Measurements from ENCODE around the gene MLLT6.

MLLT6 gene

DNA sequence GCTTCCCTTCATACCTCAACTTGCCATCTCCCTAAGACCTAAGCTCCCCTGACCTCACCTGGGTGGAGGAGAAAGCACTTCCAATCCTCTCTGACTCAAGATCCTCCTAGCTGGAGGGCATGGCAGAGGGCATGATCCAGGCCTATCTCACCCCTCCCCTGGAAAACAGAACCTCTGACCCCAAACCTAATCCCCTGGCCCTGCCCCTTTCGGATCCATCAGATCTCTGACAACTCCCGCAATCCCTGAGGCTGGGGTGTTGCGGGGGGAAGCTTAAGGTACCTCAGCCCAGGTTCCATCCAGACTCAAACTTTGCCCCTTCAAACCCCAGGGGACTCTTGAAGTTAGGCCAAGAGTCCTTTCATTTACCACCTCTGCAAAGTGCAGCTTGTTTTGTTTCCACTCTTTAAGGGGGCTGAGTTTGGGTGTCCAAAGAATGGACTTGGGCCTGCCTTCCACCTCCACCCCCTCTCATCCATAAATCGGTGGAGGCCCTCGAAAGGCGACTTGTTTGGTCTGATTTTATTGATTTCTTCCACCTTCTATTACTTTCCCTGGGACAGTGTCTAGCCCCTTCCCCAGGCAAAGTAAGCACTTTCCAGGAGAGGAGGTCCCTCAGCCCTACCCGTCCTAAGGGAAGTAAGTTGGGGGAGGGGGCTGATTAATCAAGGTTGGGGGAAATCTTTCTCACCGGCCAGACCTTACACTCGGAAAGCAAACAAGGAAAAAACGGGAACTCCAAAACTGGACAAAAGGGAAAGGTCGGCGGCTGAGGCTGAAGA lies 32.9 kb upstream of the MLLT6 start:
- no peak overlapping the region for H3K4me3 ChIP-seq (ENCODE audit: control insufficient read depth, low read depth, low read length)
- TF ChIP-seq, protein P1, sequence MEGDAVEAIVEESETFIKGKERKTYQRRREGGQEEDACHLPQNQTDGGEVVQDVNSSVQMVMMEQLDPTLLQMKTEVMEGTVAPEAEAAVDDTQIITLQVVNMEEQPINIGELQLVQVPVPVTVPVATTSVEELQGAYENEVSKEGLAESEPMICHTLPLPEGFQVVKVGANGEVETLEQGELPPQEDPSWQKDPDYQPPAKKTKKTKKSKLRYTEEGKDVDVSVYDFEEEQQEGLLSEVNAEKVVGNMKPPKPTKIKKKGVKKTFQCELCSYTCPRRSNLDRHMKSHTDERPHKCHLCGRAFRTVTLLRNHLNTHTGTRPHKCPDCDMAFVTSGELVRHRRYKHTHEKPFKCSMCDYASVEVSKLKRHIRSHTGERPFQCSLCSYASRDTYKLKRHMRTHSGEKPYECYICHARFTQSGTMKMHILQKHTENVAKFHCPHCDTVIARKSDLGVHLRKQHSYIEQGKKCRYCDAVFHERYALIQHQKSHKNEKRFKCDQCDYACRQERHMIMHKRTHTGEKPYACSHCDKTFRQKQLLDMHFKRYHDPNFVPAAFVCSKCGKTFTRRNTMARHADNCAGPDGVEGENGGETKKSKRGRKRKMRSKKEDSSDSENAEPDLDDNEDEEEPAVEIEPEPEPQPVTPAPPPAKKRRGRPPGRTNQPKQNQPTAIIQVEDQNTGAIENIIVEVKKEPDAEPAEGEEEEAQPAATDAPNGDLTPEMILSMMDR (IDR thresholded peaks at IDR 0.05; ENCODE audit: control insufficient read depth, insufficient read depth, low read depth, low read length, missing control alignments), result no peak
- DNase-seq (ENCODE audit: low read depth), result no peak

DNA sequence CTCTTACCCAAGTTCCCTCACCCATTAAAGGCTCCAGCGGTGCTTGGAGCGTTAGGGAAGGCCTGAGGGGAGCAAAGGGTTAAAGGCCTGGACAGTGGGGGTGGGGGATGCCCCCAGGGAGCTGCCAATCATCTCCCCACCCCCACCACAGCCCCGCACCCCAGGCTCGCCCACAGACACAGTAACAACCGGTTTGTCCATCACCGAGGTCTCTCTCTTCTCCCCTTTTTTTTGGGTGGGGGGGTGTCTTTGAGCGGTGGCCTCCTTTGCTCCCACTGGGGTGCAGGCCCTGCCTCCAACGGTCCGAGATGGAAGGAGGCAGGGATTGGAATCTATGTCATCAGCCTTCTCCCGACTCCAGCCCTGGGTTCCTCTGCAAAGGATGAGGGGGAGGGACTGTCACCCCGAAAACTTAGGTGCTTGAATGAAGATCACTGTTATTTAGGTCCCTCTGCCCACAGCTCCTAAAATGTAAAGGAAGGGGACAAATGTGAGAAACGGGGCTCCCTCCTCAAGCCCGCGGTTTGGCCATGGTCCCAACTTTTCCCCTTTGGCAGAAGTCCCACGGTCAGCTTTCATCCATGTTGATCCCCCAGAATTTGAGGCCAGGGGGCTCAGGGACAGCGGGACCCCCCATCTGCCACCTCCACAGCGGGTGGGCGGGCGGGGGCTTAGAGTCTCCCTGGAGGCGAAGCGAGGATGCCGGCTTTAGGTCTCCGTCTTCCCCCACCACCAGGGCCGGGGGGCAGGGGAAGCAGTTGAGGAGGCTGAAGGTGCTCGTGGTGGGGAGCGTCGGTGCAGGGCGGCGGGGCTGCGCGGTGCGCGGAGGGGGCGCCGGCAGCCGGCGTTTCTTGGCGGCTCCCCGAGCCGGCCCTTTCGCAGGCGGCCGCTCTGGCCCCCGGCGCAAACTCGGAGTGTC lies 32.0 kb upstream of the MLLT6 start:
- no peak overlapping the region for H3K4me3 ChIP-seq (ENCODE audit: control insufficient read depth, low read depth, low read length)
- DNase-seq (ENCODE audit: low read depth), result no peak
- TF ChIP-seq, protein P1 (IDR thresholded peaks at IDR 0.05; ENCODE audit: control insufficient read depth, insufficient read depth, low read depth, low read length, missing control alignments), result no peak

DNA sequence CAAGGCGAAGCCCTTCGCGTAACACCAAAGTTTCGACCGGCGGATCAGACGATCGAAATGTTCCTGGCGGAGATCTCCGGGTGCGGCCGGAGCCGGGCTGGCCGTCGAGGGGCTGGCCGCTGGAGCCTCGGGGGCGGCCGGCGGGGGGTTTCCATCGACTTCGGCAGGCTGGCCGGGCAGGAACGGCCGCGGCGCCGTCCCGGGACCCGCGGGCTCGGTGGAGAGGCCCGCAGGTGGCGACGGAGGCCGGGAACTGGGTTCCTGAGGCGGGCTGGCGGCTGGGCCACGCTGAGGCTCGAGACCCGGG lies 31.4 kb upstream of the MLLT6 start:
- H3K4me3 ChIP-seq (ENCODE audit: control insufficient read depth, low read depth, low read length), result no peak overlapping the region; the same call in 1 of the 2 replicates
- TF ChIP-seq, protein P1 (IDR thresholded peaks at IDR 0.05; ENCODE audit: control insufficient read depth, insufficient read depth, low read depth, low read length, missing control alignments), result no peak
- no peak for DNase-seq (ENCODE audit: low read depth)

DNA sequence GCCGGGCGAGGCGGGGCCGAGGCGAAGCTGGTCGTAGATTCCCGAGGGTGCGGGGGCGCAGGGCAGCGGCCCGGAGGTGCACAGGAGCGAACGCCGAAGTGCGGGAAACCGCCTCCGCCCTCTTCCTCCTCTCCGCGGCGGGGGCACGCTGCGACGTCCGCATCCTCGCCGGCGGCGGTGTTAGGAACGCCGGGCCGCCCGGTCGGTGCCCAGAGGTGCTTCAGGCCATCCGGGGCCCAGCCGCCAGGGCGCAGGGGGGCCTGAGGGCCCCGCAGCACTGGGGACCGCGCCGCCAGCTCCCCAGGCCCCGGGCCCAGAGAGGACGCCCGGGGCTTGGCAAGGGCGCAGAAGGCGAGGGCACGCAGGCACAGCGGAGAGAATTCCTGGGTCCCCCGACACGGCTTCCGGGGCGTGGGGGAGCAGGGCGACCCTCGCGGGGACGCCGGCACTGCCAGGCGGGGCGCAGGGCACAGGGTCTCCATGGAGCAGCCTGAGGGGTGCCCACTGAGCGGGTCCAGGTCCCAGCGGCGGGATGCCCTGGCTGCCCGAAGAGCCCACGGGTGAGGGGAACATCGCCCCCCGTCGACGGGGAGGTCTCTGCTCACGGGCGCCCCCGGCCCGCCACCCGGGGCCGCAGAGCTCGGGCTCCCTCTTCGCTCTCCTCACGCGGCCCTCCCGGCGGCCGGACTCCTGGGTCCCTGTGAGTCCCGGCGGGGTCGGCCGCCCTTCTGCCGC lies 30.9 kb upstream of the MLLT6 start:
- TF ChIP-seq, protein P1 (IDR thresholded peaks at IDR 0.05; ENCODE audit: control insufficient read depth, insufficient read depth, low read depth, low read length, missing control alignments), result no peak
- peak overlapping the region; percentile 32 for H3K4me3 ChIP-seq (ENCODE audit: control insufficient read depth, low read depth, low read length)
- DNase-seq (ENCODE audit: low read depth), result no peak

DNA sequence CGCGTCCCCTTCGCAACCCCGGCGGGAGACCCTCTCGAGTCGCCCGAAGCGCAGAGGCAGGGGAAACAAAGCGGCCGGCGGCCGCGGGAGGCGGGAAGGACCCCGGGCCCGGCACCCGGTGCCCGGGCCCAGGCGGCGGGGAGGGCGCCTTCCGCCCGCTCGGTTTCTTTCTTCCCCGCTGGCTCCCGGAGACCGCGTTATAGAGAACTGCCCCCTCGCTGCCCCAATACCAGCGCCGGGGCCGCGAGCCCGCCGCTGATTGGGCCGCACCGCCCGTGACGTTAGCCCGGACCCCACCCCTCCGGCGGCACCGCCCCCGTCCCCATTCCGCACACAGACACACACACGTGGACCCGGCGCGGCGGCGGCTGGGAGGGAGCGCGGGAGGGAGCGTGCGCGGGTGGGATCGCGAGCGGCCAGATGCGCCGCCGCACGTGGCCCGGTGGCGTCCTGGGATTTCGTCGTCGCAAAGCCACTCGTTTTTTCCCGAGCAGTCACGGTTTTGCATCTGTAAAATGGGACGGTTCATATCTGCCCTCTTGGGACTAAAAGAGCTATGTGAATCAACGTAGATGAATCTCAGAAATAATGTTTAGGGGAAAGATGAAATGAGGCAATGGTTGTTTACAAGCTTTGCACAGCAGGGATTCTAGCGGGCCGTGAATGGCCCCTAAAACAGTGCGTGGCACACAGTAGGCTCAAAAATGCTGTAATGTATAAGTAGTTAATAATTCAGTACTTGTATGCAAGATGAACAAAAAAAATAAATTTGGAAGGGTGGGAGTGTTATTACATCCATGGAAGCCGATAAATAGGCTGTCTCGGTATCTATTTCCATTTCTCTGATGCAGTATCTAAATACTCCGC lies 30.1 kb upstream of the MLLT6 start, which contains the start of gene EPOP:
Gene EPOP (minus strand): TSS at position 209 of the 867 bp plus-strand sequence. CDS start 462 bp downstream, outside the sequence.
- DNase-seq (ENCODE audit: low read depth), result no peak
- TF ChIP-seq, protein P1 (IDR thresholded peaks at IDR 0.05; ENCODE audit: control insufficient read depth, insufficient read depth, low read depth, low read length, missing control alignments), result no peak
- peak within 1 kb of the TSS; percentile 32 for H3K4me3 ChIP-seq (ENCODE audit: control insufficient read depth, low read depth, low read length)
